ENCODE results near the gene FAM118B. TPM values are rescaled to one million over a fixed set of nuclear protein-coding genes. Genes with fewer than 3 reads are reported as not detected.
A peak's percentile ranks its signal among the peaks of the same experiment; 100 is the strongest.

FAM118B gene
- polyA plus RNA-seq, 1 experiment: 36.7 TPM

DNA sequence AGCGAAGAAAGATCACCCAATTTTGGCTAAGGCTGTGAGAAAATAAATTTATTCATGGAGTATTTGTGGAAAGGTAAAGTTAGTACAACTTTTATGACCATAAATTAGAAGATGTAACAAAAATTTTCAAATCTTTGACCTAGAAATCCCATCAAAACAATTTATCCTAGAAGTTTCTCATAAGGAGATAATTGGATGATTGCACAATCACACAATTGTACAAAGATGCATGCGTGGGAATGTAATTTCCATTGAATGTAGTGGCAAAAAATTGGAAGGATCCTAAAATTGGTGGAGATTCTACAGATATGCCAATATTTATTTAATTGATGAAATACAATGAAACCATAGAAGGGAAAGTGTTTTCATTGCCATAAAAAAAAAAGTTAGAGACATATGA, 45.6 kb downstream of the FAM118B start:
- DNase-seq (ENCODE audit: low read depth, low spot score): no peak
- Histone ChIP-seq H3K27ac (ENCODE audit: low read depth, low read length) (no peak overlapping the region), H3K27me3 (ENCODE audit: control insufficient read depth, insufficient read depth, low read length) (no peaks in the 10 kb centered on the region), H3K4me3 (ENCODE audit: low read depth, low read length) (no peak overlapping the region), H3K9me3 (ENCODE audit: control insufficient read depth, insufficient read depth, low read length) (no peaks in the 10 kb centered on the region)
- TF ChIP-seq CTCF (IDR thresholded peaks at IDR 0.05; ENCODE audit: low read depth, low read length): no peak
- CTCF ChIA-PET: no interaction called here
- POLR2A ChIA-PET: interaction anchor here (1.0 kb wide), 1 partner anchor 12 kb away, joined by 5 read pairs; the partner anchor contains the start of genes FOXRED1 and SRPRA

- ChIA-PET POLR2A (interaction anchor here (1.0 kb wide), 1 partner anchor 11 kb away, joined by 5 read pairs; the partner anchor contains the start of genes FOXRED1 and SRPRA), CTCF (no interaction called here)
- H3K9me3 ChIP-seq (ENCODE audit: control insufficient read depth, insufficient read depth, low read length): no peaks in the 10 kb centered on the region
- no peaks in the 10 kb centered on the region for H3K27me3 ChIP-seq (ENCODE audit: control insufficient read depth, insufficient read depth, low read length)
- H3K4me3 ChIP-seq (ENCODE audit: low read depth, low read length): no peak overlapping the region
- peak; percentile 32 for DNase-seq (ENCODE audit: low read depth, low spot score)
- TF ChIP-seq CTCF (IDR thresholded peaks at IDR 0.05; ENCODE audit: low read depth, low read length): no peak
- no peak overlapping the region for H3K27ac ChIP-seq (ENCODE audit: low read depth, low read length)
Observed at GRCh38 chr11:126257764-126258163, 46.2 kb downstream of the FAM118B start.

DNA sequence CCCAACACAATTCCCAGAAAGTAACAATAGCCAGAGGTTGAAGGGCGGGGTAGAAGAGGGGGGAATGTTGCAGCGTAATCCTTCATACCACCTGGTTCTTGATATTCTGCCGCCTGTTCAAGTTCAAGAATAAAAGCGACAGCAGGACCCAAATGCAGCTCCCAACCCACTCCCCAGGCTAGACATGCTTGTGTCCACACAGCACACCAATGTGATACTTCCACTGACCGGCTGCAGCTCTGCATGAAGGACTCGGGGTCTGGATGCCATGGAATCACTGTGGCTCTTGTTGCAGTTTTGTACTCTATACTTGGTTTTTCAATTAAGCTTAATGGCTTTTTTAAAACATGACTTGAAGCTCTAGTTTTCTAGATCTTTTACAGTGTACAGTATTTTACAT, 50.6 kb downstream of the FAM118B start:
- H3K27ac ChIP-seq (ENCODE audit: low read depth, low read length): no peak overlapping the region
- TF ChIP-seq CTCF (IDR thresholded peaks at IDR 0.05; ENCODE audit: low read depth, low read length): no peak
- no peak for DNase-seq (ENCODE audit: low read depth, low spot score)
- ChIA-PET POLR2A (no interaction called here), CTCF (no interaction called here)
- H3K9me3 ChIP-seq (ENCODE audit: control insufficient read depth, insufficient read depth, low read length): no peaks in the 10 kb centered on the region
- no peak overlapping the region for H3K4me3 ChIP-seq (ENCODE audit: low read depth, low read length)
- H3K27me3 ChIP-seq (ENCODE audit: control insufficient read depth, insufficient read depth, low read length): no peaks in the 10 kb centered on the region

DNA sequence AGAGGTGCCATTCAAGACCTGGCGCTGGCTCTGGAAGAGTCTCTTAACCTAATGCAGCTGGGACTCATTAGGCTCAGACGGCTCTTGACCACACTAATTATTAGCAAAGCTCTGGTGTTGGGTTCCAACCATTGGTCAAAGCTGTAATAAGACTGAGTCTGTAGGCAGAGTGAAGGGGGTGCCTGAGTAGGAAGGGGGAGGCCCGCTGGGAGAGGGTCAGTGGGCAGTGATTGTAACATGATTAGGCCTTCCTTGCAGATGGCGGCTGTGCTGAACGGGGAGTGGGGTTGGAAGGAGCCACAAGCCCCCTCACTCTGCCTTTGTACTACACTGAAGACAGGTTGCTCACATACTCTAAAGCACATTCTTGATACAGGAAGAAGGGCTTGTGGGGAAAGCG, 51.9 kb downstream of the FAM118B start:
- ChIA-PET POLR2A (no interaction called here), CTCF (no interaction called here)
- Histone ChIP-seq H3K27me3 (ENCODE audit: control insufficient read depth, insufficient read depth, low read length) (no peaks in the 10 kb centered on the region), H3K4me3 (ENCODE audit: low read depth, low read length) (no peak overlapping the region), H3K9me3 (ENCODE audit: control insufficient read depth, insufficient read depth, low read length) (no peaks in the 10 kb centered on the region), H3K27ac (ENCODE audit: low read depth, low read length) (no peak overlapping the region)
- no peak for TF ChIP-seq CTCF (IDR thresholded peaks at IDR 0.05; ENCODE audit: low read depth, low read length)
- no peak for DNase-seq (ENCODE audit: low read depth, low spot score)

GRCh38 chr11:126265811-126266210, 54.2 kb downstream of the FAM118B start:
- no peak for DNase-seq (ENCODE audit: low read depth, low spot score)
- no peak for TF ChIP-seq CTCF (IDR thresholded peaks at IDR 0.05; ENCODE audit: low read depth, low read length)
- no peaks in the 10 kb centered on the region; the same call in 1 of the 2 replicates for H3K9me3 ChIP-seq (ENCODE audit: control insufficient read depth, insufficient read depth, low read length)
- H3K27me3 ChIP-seq (ENCODE audit: control insufficient read depth, insufficient read depth, low read length): no peaks in the 10 kb centered on the region
- ChIA-PET POLR2A (no interaction called here), CTCF (no interaction called here)
- no peak overlapping the region for H3K4me3 ChIP-seq (ENCODE audit: low read depth, low read length)
- no peak overlapping the region for H3K27ac ChIP-seq (ENCODE audit: low read depth, low read length)

Measured in AG04450 (cell line).